Measurements from ENCODE around the gene NRP2. TPM values are rescaled to one million over a fixed set of nuclear protein-coding genes. Genes with fewer than 3 reads are reported as not detected.

Gene NRP2
- total RNA-seq, 2 experiments from 2014 or later = 0.19 TPM; not detected in 1

DNA sequence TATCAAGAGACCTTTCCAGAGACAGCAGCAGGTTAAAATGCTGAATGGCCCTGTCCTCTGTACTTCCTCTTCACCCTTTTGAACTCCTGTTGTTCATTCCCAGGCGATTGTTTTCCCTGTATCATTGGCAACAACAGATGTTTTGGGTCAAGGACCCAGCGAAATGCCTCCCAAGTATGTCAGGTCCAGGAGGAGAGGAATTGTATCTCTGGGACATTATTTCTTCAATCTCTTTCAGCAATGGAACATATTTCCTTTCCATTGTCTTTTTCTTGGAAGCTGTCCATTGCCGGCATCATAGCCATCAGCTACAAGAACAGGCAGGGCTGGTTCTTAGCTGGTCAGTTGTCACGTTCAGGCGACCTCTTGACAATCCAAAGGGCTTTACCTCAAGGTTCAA is 76.2 kb downstream of the NRP2 start:
- Histone ChIP-seq H3K27ac (ENCODE audit: low read depth in 1 of 2, low read length in 2 of 2) (no peak overlapping the region), H3K4me3 (ENCODE audit: low read length) (no peak overlapping the region), H3K27me3 (ENCODE audit: control insufficient read depth in 1 of 2, insufficient read depth in 2 of 2, low read length in 2 of 2) (peaks cover 0 to 7% of the 10 kb centered on the region in 2 experiments), H3K9me3 (ENCODE audit: control insufficient read depth in 1 of 2, insufficient read depth in 1 of 2, low read length in 2 of 2) (no peaks in the 10 kb centered on the region), H3K4me1 (ENCODE audit: insufficient read depth, low read length) (no peaks in the 10 kb centered on the region), H3K36me3 (ENCODE audit: insufficient read depth, low read length) (no peaks in the 10 kb centered on the region)
- Mint-ChIP-seq H3K4me1 (ENCODE audit: low read depth) (no peaks in the 10 kb centered on the region), H3K9me3 (no peaks in the 10 kb centered on the region), H3K36me3 (ENCODE audit: low read depth) (no peaks in the 10 kb centered on the region), H3K4me3 (no peak overlapping the region), H3K27ac (no peak overlapping the region), H3K27me3 (peaks cover 29% of the 10 kb centered on the region)
- CTCF ChIA-PET = no interaction called here
- ATAC-seq (ENCODE audit: poor library complexity) = no peak
- intact Hi-C loops (cut with DNase I, micrococcal nuclease) = no loop called here
- DNase-seq = no peak
- TF ChIP-seq, protein P1, sequence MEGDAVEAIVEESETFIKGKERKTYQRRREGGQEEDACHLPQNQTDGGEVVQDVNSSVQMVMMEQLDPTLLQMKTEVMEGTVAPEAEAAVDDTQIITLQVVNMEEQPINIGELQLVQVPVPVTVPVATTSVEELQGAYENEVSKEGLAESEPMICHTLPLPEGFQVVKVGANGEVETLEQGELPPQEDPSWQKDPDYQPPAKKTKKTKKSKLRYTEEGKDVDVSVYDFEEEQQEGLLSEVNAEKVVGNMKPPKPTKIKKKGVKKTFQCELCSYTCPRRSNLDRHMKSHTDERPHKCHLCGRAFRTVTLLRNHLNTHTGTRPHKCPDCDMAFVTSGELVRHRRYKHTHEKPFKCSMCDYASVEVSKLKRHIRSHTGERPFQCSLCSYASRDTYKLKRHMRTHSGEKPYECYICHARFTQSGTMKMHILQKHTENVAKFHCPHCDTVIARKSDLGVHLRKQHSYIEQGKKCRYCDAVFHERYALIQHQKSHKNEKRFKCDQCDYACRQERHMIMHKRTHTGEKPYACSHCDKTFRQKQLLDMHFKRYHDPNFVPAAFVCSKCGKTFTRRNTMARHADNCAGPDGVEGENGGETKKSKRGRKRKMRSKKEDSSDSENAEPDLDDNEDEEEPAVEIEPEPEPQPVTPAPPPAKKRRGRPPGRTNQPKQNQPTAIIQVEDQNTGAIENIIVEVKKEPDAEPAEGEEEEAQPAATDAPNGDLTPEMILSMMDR (IDR thresholded peaks at IDR 0.05) = no peak
- POLR2A ChIA-PET = no interaction called here

DNA sequence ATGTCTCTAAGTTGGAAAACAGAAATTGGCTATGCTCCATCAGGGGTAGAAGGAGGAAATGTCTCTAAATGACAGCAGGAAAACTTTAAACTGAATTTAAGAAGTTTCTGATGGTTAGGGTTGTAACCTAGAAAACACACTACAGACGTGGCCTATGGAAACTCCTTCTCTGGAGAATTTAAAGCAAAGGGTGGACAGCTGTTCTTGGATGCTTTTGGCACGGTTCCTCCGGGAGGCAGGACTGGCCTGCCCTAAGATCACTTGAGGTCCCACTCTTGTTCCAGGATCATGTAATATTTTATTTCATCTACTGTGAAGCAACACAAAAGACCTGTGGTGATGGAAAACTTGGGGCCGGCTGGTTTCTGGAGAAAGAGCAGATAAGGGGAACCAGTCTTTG is 77.0 kb downstream of the NRP2 start:
- TF ChIP-seq, protein P1 (IDR thresholded peaks at IDR 0.05) = no peak
- no peaks in the 10 kb centered on the region for H3K4me1 Mint-ChIP-seq (ENCODE audit: low read depth)
- Histone ChIP-seq H3K27me3 (ENCODE audit: control insufficient read depth in 1 of 2, insufficient read depth in 2 of 2, low read length in 2 of 2) (peaks cover 7% of the 10 kb centered on the region in 2 experiments), H3K27ac (ENCODE audit: low read depth in 1 of 2, low read length in 2 of 2) (no peak overlapping the region), H3K36me3 (ENCODE audit: insufficient read depth, low read length) (no peaks in the 10 kb centered on the region), H3K4me1 (ENCODE audit: insufficient read depth, low read length) (peaks cover 3% of the 10 kb centered on the region), H3K4me3 (ENCODE audit: low read length) (no peak overlapping the region), H3K9me3 (ENCODE audit: control insufficient read depth in 1 of 2, insufficient read depth in 1 of 2, low read length in 2 of 2) (no peaks in the 10 kb centered on the region)
- no peak overlapping the region for H3K27ac Mint-ChIP-seq
- no peaks in the 10 kb centered on the region for H3K36me3 Mint-ChIP-seq (ENCODE audit: low read depth)
- intact Hi-C loops (cut with DNase I, micrococcal nuclease) = no loop called here
- H3K9me3 Mint-ChIP-seq = no peaks in the 10 kb centered on the region
- H3K4me3 Mint-ChIP-seq = no peak overlapping the region
- DNase-seq (no peak), ATAC-seq (ENCODE audit: poor library complexity) (no peak)
- POLR2A ChIA-PET = no interaction called here
- H3K27me3 Mint-ChIP-seq = peaks cover 35% of the 10 kb centered on the region
- CTCF ChIA-PET = no interaction called here

DNA sequence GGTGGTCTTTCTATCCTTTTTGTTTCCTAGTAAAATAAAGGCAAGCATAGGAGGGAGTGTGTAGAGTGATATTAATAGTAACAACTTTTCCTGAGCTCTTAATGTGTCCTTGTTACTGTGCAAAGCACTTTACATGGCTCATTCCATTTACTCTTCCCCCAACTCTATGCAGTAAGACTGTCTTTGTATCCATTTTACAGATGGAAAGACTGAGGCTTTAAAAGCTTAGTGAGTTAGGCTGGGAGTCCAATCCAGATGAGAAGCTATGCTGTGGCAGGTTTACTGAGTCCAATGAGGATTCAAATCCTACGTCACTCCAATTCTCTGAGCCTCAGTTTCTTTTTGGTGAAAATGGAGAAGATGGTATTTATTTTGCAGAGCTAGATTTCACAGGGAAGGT is 77.4 kb downstream of the NRP2 start:
- Mint-ChIP-seq H3K4me1 (ENCODE audit: low read depth) (no peaks in the 10 kb centered on the region), H3K9me3 (no peaks in the 10 kb centered on the region), H3K27me3 (peaks cover 37% of the 10 kb centered on the region), H3K36me3 (ENCODE audit: low read depth) (no peaks in the 10 kb centered on the region), H3K4me3 (no peak overlapping the region), H3K27ac (no peak overlapping the region)
- CTCF ChIA-PET = no interaction called here
- intact Hi-C loops (cut with DNase I, micrococcal nuclease) = no loop called here
- no peaks in the 10 kb centered on the region for H3K9me3 ChIP-seq (ENCODE audit: control insufficient read depth in 1 of 2, insufficient read depth in 1 of 2, low read length in 2 of 2)
- no peaks in the 10 kb centered on the region for H3K36me3 ChIP-seq (ENCODE audit: insufficient read depth, low read length)
- H3K27ac ChIP-seq (ENCODE audit: low read depth in 1 of 2, low read length in 2 of 2) = no peak overlapping the region
- H3K4me1 ChIP-seq (ENCODE audit: insufficient read depth, low read length) = peaks cover 3% of the 10 kb centered on the region
- no peak for ATAC-seq (ENCODE audit: poor library complexity)
- POLR2A ChIA-PET = no interaction called here
- peaks cover 7 to 9% of the 10 kb centered on the region in 2 experiments for H3K27me3 ChIP-seq (ENCODE audit: control insufficient read depth in 1 of 2, insufficient read depth in 2 of 2, low read length in 2 of 2)
- TF ChIP-seq, protein P1 (IDR thresholded peaks at IDR 0.05) = no peak
- no peak for DNase-seq
- H3K4me3 ChIP-seq (ENCODE audit: low read length) = no peak overlapping the region
